ENCODE results near the gene TUSC2.
A peak's percentile ranks its signal among the peaks of the same experiment; 100 is the strongest.

Gene TUSC2

GRCh38 chr3:50358911-50359759, 31.1 kb upstream of the TUSC2 start, which contains the start of gene TMEM115:
Gene TMEM115 (minus strand): TSS chr3:50359521. CDS start chr3:50359063, 458 bp downstream.
- Mint-ChIP-seq H3K4me1 (ENCODE audit: low read depth) (peaks cover 47% of the 10 kb centered on the region), H3K27ac (peak within 1 kb of the TSS; percentile 97), H3K4me3 (peak within 1 kb of the TSS; percentile 96), H3K9me3 (no peaks in the 10 kb centered on the region), H3K36me3 (ENCODE audit: low read depth) (peaks cover 48% of the 10 kb centered on the region), H3K27me3 (no peaks in the 10 kb centered on the region)
- peak; percentile 90 for DNase-seq

DNA sequence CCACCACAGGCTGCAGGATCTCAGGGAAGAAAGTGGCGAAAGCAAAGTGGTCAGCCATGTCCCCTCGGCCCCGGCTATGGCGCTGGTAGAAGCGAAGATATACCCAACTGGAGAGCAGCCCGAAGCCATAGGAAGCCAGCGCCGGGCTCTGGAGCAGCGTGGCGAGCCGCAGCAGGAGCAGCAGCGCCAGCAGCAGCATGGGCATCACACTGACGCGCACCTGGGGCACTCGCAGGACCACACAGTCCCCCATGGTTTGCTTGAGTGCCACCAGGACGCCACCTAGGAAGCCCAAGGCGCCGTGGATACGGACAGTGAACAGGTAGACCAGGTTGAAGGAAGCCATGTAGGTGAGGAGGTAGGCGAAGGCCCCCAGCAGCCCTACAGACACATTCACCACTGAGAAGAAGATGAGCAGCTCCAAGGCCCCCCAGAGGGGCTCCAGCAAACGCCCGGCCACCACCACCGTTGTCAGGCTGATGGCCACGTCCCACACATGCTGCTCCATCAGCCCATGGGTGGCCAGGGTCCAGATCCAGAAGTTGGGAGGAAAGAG, 30.4 kb upstream of the TUSC2 start:
- no peak for DNase-seq
- Mint-ChIP-seq H3K27me3 (no peaks in the 10 kb centered on the region), H3K4me3 (peak overlapping the region; percentile 96), H3K4me1 (ENCODE audit: low read depth) (peaks cover 49% of the 10 kb centered on the region), H3K36me3 (ENCODE audit: low read depth) (peaks cover 55% of the 10 kb centered on the region), H3K27ac (peak overlapping the region; percentile 95), H3K9me3 (no peaks in the 10 kb centered on the region)

DNA sequence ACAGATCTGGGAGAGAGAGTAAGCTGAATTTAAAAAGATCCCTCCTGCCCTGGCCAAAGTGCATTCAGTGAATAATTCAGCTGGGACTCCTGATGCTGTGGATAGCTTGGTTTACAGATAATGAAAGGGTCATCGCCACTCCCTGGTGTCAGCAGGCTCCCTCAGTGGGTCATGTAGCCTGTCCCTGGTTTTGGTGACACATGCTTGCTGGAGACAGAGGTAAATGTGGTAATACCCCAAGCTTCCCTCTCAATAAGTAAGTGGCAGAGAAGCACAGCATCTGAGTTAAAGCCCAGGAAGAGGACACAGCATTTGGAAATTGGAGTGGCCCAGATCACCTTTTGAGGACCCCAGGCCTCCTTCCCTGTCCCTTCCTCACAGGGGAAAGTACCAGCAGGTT, 29.5 kb upstream of the TUSC2 start:
- Mint-ChIP-seq H3K4me3 (peak overlapping the region; percentile 96), H3K27ac (peak overlapping the region; percentile 95), H3K27me3 (no peaks in the 10 kb centered on the region), H3K36me3 (ENCODE audit: low read depth) (peaks cover 64% of the 10 kb centered on the region), H3K4me1 (ENCODE audit: low read depth) (peaks cover 55% of the 10 kb centered on the region), H3K9me3 (no peaks in the 10 kb centered on the region)
- DNase-seq = no peak

GRCh38 chr3:50356553-50356952, 28.5 kb upstream of the TUSC2 start:
- Mint-ChIP-seq H3K9me3 (no peaks in the 10 kb centered on the region), H3K27me3 (no peaks in the 10 kb centered on the region), H3K4me3 (peak overlapping the region; percentile 96), H3K4me1 (ENCODE audit: low read depth) (peaks cover 61% of the 10 kb centered on the region), H3K27ac (peak overlapping the region; percentile 95), H3K36me3 (ENCODE audit: low read depth) (peaks cover 72% of the 10 kb centered on the region)
- no peak for DNase-seq

- H3K9me3 Mint-ChIP-seq = no peaks in the 10 kb centered on the region
- peak overlapping the region; percentile 95 for H3K27ac Mint-ChIP-seq
- no peak for DNase-seq
- H3K4me1 Mint-ChIP-seq (ENCODE audit: low read depth) = peaks cover 67% of the 10 kb centered on the region
- H3K36me3 Mint-ChIP-seq (ENCODE audit: low read depth) = peaks cover 78% of the 10 kb centered on the region
- no peaks in the 10 kb centered on the region for H3K27me3 Mint-ChIP-seq
- H3K4me3 Mint-ChIP-seq = peak overlapping the region; percentile 96
These were observed 28.0 kb upstream of the TUSC2 start for GRCh38 chr3:50355829-50356552.

GRCh38 chr3:50354850-50355249, 26.8 kb upstream of the TUSC2 start:
- Mint-ChIP-seq H3K4me3 (no peak overlapping the region), H3K27me3 (no peaks in the 10 kb centered on the region), H3K9me3 (no peaks in the 10 kb centered on the region), H3K36me3 (ENCODE audit: low read depth) (peaks cover 88% of the 10 kb centered on the region), H3K4me1 (ENCODE audit: low read depth) (peaks cover 71% of the 10 kb centered on the region), H3K27ac (peak overlapping the region; percentile 95)
- DNase-seq = no peak

GRCh38 chr3:50354186-50354764, 26.3 kb upstream of the TUSC2 start:
- Mint-ChIP-seq H3K4me3 (no peak overlapping the region), H3K9me3 (no peaks in the 10 kb centered on the region), H3K27ac (peak overlapping the region; percentile 30), H3K4me1 (ENCODE audit: low read depth) (peaks cover 73% of the 10 kb centered on the region), H3K27me3 (no peaks in the 10 kb centered on the region), H3K36me3 (ENCODE audit: low read depth) (peaks cover 93% of the 10 kb centered on the region)
- no peak for DNase-seq

GRCh38 chr3:50353245-50354004, 25.4 kb upstream of the TUSC2 start:
- no peak overlapping the region for H3K4me3 Mint-ChIP-seq
- no peaks in the 10 kb centered on the region for H3K27me3 Mint-ChIP-seq
- H3K4me1 Mint-ChIP-seq (ENCODE audit: low read depth) = peaks cover 80% of the 10 kb centered on the region
- peaks cover 96% of the 10 kb centered on the region for H3K36me3 Mint-ChIP-seq (ENCODE audit: low read depth)
- no peak for DNase-seq
- no peaks in the 10 kb centered on the region for H3K9me3 Mint-ChIP-seq
- peak overlapping the region; percentile 51 for H3K27ac Mint-ChIP-seq

- Mint-ChIP-seq H3K36me3 (ENCODE audit: low read depth) (peaks cover 96% of the 10 kb centered on the region), H3K4me3 (no peak overlapping the region), H3K27me3 (no peaks in the 10 kb centered on the region), H3K9me3 (no peaks in the 10 kb centered on the region), H3K27ac (peak overlapping the region; percentile 51), H3K4me1 (ENCODE audit: low read depth) (peaks cover 78% of the 10 kb centered on the region)
- DNase-seq = no peak
These were observed 24.8 kb upstream of the TUSC2 start for GRCh38 chr3:50352781-50353180.

DNA sequence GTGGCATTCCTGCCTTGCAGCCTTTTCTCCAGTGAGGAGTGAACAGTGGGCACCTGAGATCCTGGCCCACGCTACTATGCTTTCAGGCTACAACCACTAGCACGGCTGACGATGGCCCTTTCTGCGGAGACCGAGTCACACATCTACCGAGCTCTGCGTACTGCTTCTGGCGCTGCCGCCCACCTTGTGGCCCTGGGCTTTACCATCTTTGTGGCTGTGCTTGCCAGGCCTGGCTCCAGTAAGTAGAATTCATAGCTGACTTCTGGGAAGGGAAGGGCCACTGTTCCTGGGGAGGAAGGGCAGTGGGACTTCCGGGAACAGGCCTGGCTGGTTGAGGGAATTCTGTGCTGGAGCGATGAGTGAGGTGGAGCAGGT, 23.3 kb upstream of the TUSC2 start:
- no peaks in the 10 kb centered on the region for H3K27me3 Mint-ChIP-seq
- no peaks in the 10 kb centered on the region for H3K9me3 Mint-ChIP-seq
- H3K4me3 Mint-ChIP-seq = peak overlapping the region; percentile 98
- H3K27ac Mint-ChIP-seq = peak overlapping the region; percentile 100
- H3K36me3 Mint-ChIP-seq (ENCODE audit: low read depth) = peaks cover 92% of the 10 kb centered on the region
- DNase-seq = no peak
- H3K4me1 Mint-ChIP-seq (ENCODE audit: low read depth) = peaks cover 73% of the 10 kb centered on the region

DNA sequence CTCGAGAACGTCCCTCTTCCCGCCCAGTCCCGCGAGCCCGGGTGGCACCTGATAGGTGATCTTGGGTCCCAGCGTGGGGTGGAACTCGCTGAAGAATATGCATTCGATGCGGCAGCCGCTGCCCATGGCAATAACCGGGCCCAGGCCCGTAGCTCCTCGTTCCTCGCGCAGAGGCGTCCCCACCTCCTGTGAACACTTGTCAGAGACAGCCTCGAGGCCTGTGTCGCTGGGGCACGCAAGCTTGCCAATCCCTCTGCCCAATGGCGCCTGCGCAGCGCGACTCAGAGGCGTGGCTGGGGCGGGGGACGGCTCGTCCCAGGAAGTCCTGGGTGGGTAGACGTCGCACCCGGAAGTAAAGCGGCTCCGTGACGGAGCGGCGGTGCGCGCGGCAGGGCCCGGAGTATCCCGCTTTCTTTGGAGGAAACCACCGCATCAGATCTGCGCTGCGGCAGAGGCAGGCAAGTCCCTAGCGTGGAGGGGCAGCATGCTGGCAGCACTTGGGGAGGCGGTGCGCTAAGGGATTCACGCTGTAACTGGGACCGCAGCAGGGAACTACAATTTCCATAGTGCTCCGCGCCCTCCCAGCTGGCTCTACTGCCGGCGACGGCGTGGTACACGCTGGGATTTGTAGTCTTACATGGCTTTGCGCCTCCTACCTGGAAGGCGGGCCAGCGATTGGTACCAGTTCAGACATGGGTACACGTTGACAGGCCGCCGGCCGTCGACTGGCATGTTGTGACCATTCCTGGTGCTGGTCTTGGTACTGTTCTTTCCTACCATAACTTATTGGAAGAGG, 22.7 kb upstream of the TUSC2 start, which contains the start of the genes CYB561D2 and NPRL2:
Gene CYB561D2 (plus strand): TSS at position 336 of the 796 bp plus-strand sequence. CDS start 572 bp downstream, outside the sequence.
Gene NPRL2 (minus strand): TSS at position 249 of the 796 bp plus-strand sequence. CDS start 123 bp downstream, at position 126.
- peak within 1 kb of the TSS; percentile 98 for H3K4me3 Mint-ChIP-seq
- H3K9me3 Mint-ChIP-seq = no peaks in the 10 kb centered on the region
- H3K27ac Mint-ChIP-seq = peak within 1 kb of the TSS; percentile 100
- peaks cover 71% of the 10 kb centered on the region for H3K4me1 Mint-ChIP-seq (ENCODE audit: low read depth)
- H3K36me3 Mint-ChIP-seq (ENCODE audit: low read depth) = peaks cover 92% of the 10 kb centered on the region
- H3K27me3 Mint-ChIP-seq = no peaks in the 10 kb centered on the region
- DNase-seq = peak; percentile 100

DNA sequence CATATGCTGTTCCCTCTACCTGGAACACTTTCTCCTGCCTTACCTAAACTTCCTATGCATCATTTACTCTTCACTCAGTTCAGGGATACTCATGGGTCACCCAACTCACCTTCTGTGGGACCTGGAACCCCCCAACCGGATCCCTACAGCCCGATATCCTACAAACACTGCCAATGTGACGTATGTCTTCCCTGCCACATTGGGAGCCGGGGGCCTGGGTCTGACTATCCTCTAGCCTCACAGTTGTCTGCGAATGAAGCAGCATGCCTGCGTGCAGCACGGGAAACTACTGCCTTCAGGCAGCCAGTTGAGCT, 22.1 kb upstream of the TUSC2 start:
- peaks cover 87% of the 10 kb centered on the region for H3K36me3 Mint-ChIP-seq (ENCODE audit: low read depth)

DNA sequence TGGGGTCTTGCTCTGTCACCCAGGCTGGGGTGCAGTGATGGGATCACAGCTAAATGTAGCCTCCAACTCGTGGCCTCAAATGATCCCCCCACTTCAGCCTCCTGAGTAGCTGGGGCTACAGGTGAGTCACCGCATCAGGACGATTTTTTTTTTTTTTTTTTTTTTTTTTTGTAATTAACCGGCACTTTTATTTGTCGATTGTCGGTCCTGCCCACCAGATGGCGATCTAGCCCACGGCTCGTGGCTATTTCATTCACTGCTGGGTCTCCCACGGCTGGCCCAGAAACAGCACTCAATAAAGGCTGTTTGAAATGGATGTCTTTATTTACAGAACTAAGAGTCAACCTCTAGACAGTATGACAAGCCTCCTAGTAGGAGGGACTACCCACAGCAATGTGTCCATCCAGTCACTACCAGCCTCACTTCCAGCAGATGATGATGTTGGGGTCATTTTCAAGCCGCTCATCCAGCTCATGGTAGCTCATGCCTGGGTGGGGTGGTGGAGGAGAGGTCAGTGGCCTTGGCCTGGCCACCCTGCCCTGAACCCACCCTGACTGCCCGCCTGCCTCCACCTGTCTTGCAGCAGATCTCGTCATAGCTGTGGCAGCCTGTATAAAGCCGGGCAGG, 19.3 kb upstream of the TUSC2 start:
- peak overlapping the region; percentile 82 for H3K27ac Mint-ChIP-seq

More for the DNA sequence above, 22.1 kb upstream of the TUSC2 start:
- Mint-ChIP-seq H3K4me1 (ENCODE audit: low read depth) (peaks cover 70% of the 10 kb centered on the region), H3K27me3 (no peaks in the 10 kb centered on the region), H3K27ac (peak overlapping the region; percentile 100), H3K9me3 (no peaks in the 10 kb centered on the region), H3K4me3 (peak overlapping the region; percentile 98)
- no peak for DNase-seq

More for the DNA sequence above, 19.3 kb upstream of the TUSC2 start:
- no peak overlapping the region for H3K4me3 Mint-ChIP-seq
- peak; percentile 78 for DNase-seq
- no peaks in the 10 kb centered on the region for H3K27me3 Mint-ChIP-seq
- peaks cover 58% of the 10 kb centered on the region for H3K4me1 Mint-ChIP-seq (ENCODE audit: low read depth)
- H3K9me3 Mint-ChIP-seq = no peaks in the 10 kb centered on the region
- H3K36me3 Mint-ChIP-seq (ENCODE audit: low read depth) = peaks cover 58% of the 10 kb centered on the region

Data from activated T-cell treated with anti-CD3 and anti-CD28 coated beads, Interleukin-2, amount 50 U/mL, for 24 hours (primary cell).